Epithelial cell of esophagus (primary cell): ENCODE results near the gene PALB2.
A peak's percentile ranks its signal among the peaks of the same experiment; 100 is the strongest.

ENCODE experiments used
- DNase-seq: peaks from one replicate; pipeline ENCODE4 v3.0.0; 2010; ENCODE audit warnings: low read depth
- H3K4me3 ChIP-seq: 2 replicates; pipeline ENCODE4 v1.5.1; 2011; ENCODE audit warnings: mild to moderate bottlenecking, low read length, control low read depth
- CTCF ChIP-seq: IDR thresholded peaks from 2 replicates; pipeline ENCODE4 v1.5.1; 2011; ENCODE audit warnings: low read depth, mild to moderate bottlenecking, low read length, control low read depth, inconsistent platforms; ENCODE audit not compliant: insufficient read depth; ENCODE audit errors: missing control alignments

PALB2 gene

GRCh38 chr16:23668225-23668624 is 27.1 kb upstream of the PALB2 start:
- no peak for DNase-seq
- no peak overlapping the region for H3K4me3 ChIP-seq
- TF ChIP-seq CTCF: no peak

GRCh38 chr16:23667355-23667659 is 26.2 kb upstream of the PALB2 start:
- DNase-seq: no peak
- TF ChIP-seq CTCF: no peak
- H3K4me3 ChIP-seq: no peak overlapping the region

- no peak overlapping the region for H3K4me3 ChIP-seq
- TF ChIP-seq CTCF: no peak
These were observed 25.7 kb upstream of the PALB2 start for GRCh38 chr16:23666571-23667354.

GRCh38 chr16:23663918-23664317 is 22.8 kb upstream of the PALB2 start:
- no peak for DNase-seq
- no peak overlapping the region for H3K4me3 ChIP-seq
- no peak for TF ChIP-seq CTCF

More at GRCh38 chr16:23666571-23667354, 25.7 kb upstream of the PALB2 start:
- no peak for DNase-seq

GRCh38 chr16:23651943-23652468 is 10.9 kb upstream of the PALB2 start:
- TF ChIP-seq CTCF: no peak

GRCh38 chr16:23650674-23651416 is 9.7 kb upstream of the PALB2 start:
- no peak overlapping the region for H3K4me3 ChIP-seq
- peak; percentile 37 for DNase-seq

More at GRCh38 chr16:23651943-23652468, 10.9 kb upstream of the PALB2 start:
- no peak for DNase-seq
- no peak overlapping the region for H3K4me3 ChIP-seq

More at GRCh38 chr16:23650674-23651416, 9.7 kb upstream of the PALB2 start:
- no peak for TF ChIP-seq CTCF
